Right cardiac atrium (tissue), 5 donors: Measurements from ENCODE around the gene PAX2. TPM values are rescaled to one million over a fixed set of nuclear protein-coding genes. Genes with fewer than 3 reads are reported as not detected.
"Not testable (repeated sequence)": the region's sequence is repeated elsewhere in the genome, so short reads cannot be mapped to it uniquely, and the experiment has no call there.

Experiments used
- ATAC-seq, 2 donors: fragments of 200-7000 bp; cut with Tn5 transposase; one replicate each; pipeline versions ENCODE4 v1.8.0 to v1.9.1; 2020; ENCODE audit warnings: moderate library complexity in 2 of 2, mild to moderate bottlenecking in 1 of 2
- DNase-seq, 3 donors: peaks; one replicate each; pipeline ENCODE4 v3.0.0-alpha.2; 2020
- H3K27ac ChIP-seq: one replicate; pipeline ENCODE4 v1.5.1; 2013; ENCODE audit warnings: mild to moderate bottlenecking, low read length, control low read depth, moderate library complexity
- H3K27me3 ChIP-seq: one replicate; pipeline ENCODE4 v1.6.1; 2013; ENCODE audit not compliant: control insufficient read depth, insufficient read depth
- H3K4me1 ChIP-seq: one replicate; pipeline ENCODE4 v1.6.1; 2013; ENCODE audit warnings: low read length; ENCODE audit not compliant: control insufficient read depth, insufficient read depth
- H3K4me3 ChIP-seq: one replicate; pipeline ENCODE4 v1.5.1; 2013; ENCODE audit warnings: low read length, control low read depth
- H3K9me3 ChIP-seq: one replicate; pipeline ENCODE4 v1.6.1; 2013; ENCODE audit warnings: low read length; ENCODE audit not compliant: control insufficient read depth
- WGBS: extraction: QIAGEN DNeasy Blood & Tissue Kit; methylation state at CpG from one replicate; pipeline ENCODE4 v1.1.7; 2013; 5-methylcytosine and 5-hydroxymethylcytosine counted together
- intact Hi-C, 4 donors: fragments of 100-400 bp; cut with DNase I; formaldehyde crosslinking; loops; one replicate each; pipeline versions ENCODE4 v1.11.0 to v1.14.0; 2022 to 2023
- long read RNA-seq, 4 donors: library from polyadenylated mRNA; unstranded; transcript quantifications; one replicate each; pipeline ENCODE4 v2.0.0, GENCODE V29; 2020 to 2021
- polyA plus RNA-seq: library from polyadenylated mRNA; stranded (reverse); fragments of 200-250 nt; gene quantifications from one replicate; pipeline ENCODE4 v1.2.3, GENCODE V29; 2013
- total RNA-seq, 4 donors: library from RNA; stranded (reverse); fragmentation: NEBNext Ultra II Directional; extraction: Animal tissue kit (Norgen Biotek cat#: 25700); gene quantifications; one replicate each; pipeline ENCODE4 v1.2.1, GENCODE V29; 2021
- donor health status: healthy with polysubstance abuse.
- donor health status: DM: no; HTN: yes; CAD: no.
- donor health status: DM: no; HTN: no; CAD: no.
- donor health status: DM: no; HTN: yes; CAD: no; lungs with severe emphysema.
- donor health status: DM: yes; HTN: yes; CAD: no.

Gene PAX2
- total RNA-seq (not detected), polyA plus RNA-seq (not detected)
- long read RNA-seq, donor 1, result 0 reads
- long read RNA-seq, donor 2, result 0 reads
- long read RNA-seq, donor 3, result 0 reads
- long read RNA-seq, donor 4, result 0 reads

DNA sequence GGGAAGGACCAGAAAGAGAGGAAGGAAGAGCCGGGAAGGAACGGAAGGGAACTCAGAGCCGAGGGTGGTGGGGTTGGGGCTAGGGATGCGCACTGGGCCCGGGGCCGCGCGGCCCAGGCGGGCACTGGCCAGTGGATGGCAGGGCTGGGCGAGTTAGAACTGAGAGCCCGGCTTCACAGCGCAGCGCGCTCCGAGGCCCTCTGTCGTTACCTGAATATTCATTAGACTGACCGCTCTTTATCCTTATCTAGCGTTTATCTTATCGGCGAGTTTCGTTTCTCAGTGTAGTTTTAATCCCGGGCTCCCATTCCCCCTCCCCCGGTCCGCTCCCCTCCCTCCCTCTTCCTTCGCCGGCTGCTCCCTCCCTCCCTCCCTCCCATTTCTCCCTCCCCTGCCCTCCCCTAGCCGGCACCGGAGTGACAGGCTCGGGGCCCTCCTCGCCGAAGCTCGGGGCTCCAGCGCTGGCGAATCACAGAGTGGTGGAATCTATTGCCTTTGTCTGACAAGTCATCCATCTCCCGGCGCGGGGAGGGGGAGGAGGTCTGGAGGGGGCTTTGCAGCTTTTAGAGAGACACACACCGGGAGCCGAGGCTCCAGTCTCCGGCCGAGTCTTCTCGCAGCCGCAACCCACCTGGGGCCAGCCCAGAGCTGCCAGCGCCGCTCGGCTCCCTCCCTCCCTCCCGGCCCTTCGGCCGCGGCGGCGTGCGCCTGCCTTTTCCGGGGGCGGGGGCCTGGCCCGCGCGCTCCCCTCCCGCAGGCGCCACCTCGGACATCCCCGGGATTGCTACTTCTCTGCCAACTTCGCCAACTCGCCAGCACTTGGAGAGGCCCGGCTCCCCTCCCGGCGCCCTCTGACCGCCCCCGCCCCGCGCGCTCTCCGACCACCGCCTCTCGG is at the start of gene PAX2:
Gene PAX2 (plus strand): TSS at position 596 of the 895 bp plus-strand sequence. CDS start 679 bp downstream, outside the sequence.
- H3K27ac ChIP-seq, result no peak within 1 kb of the TSS
- intact Hi-C loops, result no loop called here
- no peaks in the 10 kb centered on the region for H3K9me3 ChIP-seq
- ATAC-seq, result no peak
- DNase-seq, result no peak
- 1% methylated on average over 75 of the region's 75 CpGs for WGBS
- H3K4me1 ChIP-seq, result no peaks in the 10 kb centered on the region
- H3K27me3 ChIP-seq, result no peaks in the 10 kb centered on the region
- H3K4me3 ChIP-seq, result peak within 1 kb of the TSS; percentile 37

- intact Hi-C loops, result no loop called here
- DNase-seq, result no peak
- Histone ChIP-seq H3K4me3 (no peak overlapping the region), H3K4me1 (no peaks in the 10 kb centered on the region), H3K27ac (no peak overlapping the region), H3K9me3 (no peaks in the 10 kb centered on the region), H3K27me3 (no peaks in the 10 kb centered on the region)
- no peak for ATAC-seq
- WGBS, result 56% methylated on average over 2 of the region's 2 CpGs
Measured at GRCh38 chr10:100696477-100696901, 48.9 kb upstream of the PAX2 start.

DNA sequence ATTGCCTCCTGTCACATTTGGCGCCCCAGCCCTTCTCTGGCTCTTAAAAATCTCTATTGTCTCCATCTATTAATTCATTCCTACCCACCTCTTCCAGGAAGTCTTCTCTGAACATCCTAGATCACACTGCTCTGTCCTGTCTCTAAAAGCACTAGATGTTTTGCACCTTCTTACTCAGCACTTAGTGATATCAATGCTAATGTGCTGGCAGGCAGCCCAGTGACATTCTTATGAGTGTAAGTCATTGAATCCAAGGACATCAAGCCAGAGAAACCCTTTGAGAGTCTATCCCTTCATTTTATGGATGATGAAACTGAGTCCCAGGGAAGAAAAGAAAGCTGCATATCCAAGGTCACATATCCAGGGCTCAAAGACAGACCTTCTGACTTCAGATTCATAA is 48.3 kb upstream of the PAX2 start:
- Histone ChIP-seq H3K9me3 (no peaks in the 10 kb centered on the region), H3K27ac (no peak overlapping the region), H3K4me1 (no peaks in the 10 kb centered on the region), H3K27me3 (no peaks in the 10 kb centered on the region), H3K4me3 (no peak overlapping the region)
- DNase-seq (no peak), ATAC-seq (no peak)
- intact Hi-C loops, result no loop called here
- 70% methylated on average over 1 of the region's 1 CpG for WGBS

DNA sequence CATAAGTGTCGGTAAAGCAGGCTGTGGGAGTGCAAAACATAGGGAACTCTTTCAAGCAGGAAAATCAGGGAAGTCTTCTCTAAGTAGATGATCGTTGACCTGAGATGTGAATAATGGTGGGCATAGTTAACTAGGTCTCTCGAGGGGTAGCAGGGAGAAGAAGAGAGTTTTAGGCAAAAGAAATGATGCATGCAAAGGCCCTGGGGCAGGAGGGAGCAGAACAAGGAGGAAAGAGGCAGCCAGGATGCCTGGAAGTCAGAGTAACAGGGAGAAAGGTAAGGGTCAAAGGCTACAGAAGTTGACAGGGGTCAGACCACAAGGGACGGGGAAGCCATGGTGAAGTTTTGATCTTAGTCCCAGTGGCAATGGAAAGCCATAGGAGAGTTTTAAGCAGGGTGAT is 47.8 kb upstream of the PAX2 start:
- no peak for DNase-seq
- H3K27me3 ChIP-seq, result no peaks in the 10 kb centered on the region
- H3K27ac ChIP-seq, result no peak overlapping the region
- H3K4me3 ChIP-seq, result no peak overlapping the region
- no peaks in the 10 kb centered on the region for H3K9me3 ChIP-seq
- intact Hi-C loops, result no loop called here
- ATAC-seq, result no peak
- WGBS, result 68% methylated on average over 4 of the region's 4 CpGs
- no peaks in the 10 kb centered on the region for H3K4me1 ChIP-seq

GRCh38 chr10:100701704-100702103 is 43.7 kb upstream of the PAX2 start:
- WGBS, result 93% methylated on average over 1 of the region's 2 CpGs
- H3K4me3 ChIP-seq, ATAC-seq, H3K27ac ChIP-seq, intact Hi-C loops, DNase-seq, H3K9me3 ChIP-seq, H3K4me1 ChIP-seq, H3K27me3 ChIP-seq: not testable (repeated sequence)

- no peak for DNase-seq
- H3K4me3 ChIP-seq, result no peak overlapping the region
- no peak overlapping the region for H3K27ac ChIP-seq
- ATAC-seq, result no peak
- H3K4me1 ChIP-seq, result no peaks in the 10 kb centered on the region
- no peaks in the 10 kb centered on the region for H3K9me3 ChIP-seq
- 82% methylated on average over 9 of the region's 9 CpGs for WGBS
- intact Hi-C loops, result no loop called here
- no peaks in the 10 kb centered on the region for H3K27me3 ChIP-seq
Measured at GRCh38 chr10:100705139-100705538, 40.2 kb upstream of the PAX2 start.

DNA sequence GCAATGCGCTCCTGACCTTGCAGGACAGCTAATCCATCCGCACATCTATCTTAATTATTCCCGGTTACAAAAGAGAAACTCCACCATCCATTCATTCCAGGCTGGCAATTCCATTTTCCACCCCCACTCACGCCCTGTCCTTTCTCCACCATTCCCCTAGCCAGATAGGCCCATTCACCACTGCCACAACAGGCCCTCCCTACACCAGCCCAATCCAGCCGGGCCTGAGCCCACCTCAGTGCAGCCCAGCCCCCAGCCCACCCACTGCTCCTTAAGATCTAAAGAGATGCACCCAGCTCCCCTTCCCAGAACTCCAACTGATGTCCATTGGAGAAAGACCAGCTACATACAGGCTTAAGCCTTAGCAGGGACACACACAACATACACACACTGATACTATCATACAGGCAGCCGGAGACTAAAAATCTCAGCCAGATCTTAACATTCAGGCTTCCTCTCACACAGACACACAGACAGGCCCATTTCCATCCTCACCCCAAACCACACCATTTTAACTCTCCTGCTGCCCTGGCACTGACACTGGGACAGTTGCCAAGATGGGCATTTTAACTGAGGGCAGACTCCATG is 38.0 kb upstream of the PAX2 start:
- Histone ChIP-seq H3K9me3 (no peaks in the 10 kb centered on the region), H3K4me3 (no peak overlapping the region), H3K27ac (no peak overlapping the region), H3K4me1 (no peaks in the 10 kb centered on the region), H3K27me3 (no peaks in the 10 kb centered on the region)
- ATAC-seq, result no peak
- 73% methylated on average over 6 of the region's 6 CpGs for WGBS
- intact Hi-C loops, result no loop called here
- DNase-seq, result no peak

DNA sequence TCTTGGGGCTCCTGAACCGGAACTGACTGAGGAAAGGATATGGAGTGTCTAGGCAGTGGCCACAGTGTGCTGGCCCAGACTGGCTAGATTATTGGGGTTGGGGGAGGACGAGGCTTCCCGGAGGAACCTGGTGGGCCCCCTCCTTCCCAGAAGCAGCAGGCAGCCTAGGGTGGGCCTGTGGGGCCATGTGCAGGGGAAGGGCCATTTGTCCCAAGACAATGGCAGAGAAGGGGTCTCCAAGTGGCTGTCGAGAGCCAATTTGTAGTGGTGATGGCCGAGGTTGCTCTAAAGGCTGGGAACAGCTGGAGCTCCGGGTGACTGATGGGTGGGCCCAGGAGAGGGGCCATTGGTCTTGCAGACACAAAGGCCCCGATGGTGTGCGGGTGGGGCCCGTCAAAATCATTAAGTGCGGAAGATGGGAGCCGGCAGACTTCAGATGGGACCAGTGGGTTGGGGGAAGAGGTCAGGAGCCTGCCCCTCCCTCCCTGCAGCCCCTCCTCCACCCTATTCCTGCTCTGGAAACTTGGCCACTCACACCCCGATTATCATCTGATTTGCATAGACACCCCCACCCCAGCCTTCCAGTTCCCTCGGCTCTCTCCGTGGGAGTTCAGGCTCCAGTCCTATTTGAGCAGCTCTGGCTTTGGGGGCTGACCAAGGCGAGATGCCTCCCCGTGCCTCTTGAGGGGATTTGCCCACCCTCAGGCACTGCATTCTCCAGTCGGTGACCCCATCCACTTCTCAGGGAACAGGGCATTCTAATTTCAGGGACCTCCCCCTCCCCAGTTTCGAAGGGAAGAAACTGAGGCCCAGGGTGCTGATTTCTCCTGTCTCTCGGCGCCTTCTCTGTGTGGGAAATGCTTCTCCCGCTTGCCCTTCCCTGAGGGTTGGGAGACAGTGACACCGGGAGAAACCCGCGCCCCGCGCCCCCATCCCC is 36.0 kb upstream of the PAX2 start:
- no peak for ATAC-seq
- no peak overlapping the region for H3K4me3 ChIP-seq
- no peaks in the 10 kb centered on the region for H3K27me3 ChIP-seq
- no peaks in the 10 kb centered on the region for H3K4me1 ChIP-seq
- WGBS, result 9% methylated on average over 26 of the region's 26 CpGs
- intact Hi-C loops, result no loop called here
- no peak overlapping the region for H3K27ac ChIP-seq
- H3K9me3 ChIP-seq, result no peaks in the 10 kb centered on the region
- no peak for DNase-seq

DNA sequence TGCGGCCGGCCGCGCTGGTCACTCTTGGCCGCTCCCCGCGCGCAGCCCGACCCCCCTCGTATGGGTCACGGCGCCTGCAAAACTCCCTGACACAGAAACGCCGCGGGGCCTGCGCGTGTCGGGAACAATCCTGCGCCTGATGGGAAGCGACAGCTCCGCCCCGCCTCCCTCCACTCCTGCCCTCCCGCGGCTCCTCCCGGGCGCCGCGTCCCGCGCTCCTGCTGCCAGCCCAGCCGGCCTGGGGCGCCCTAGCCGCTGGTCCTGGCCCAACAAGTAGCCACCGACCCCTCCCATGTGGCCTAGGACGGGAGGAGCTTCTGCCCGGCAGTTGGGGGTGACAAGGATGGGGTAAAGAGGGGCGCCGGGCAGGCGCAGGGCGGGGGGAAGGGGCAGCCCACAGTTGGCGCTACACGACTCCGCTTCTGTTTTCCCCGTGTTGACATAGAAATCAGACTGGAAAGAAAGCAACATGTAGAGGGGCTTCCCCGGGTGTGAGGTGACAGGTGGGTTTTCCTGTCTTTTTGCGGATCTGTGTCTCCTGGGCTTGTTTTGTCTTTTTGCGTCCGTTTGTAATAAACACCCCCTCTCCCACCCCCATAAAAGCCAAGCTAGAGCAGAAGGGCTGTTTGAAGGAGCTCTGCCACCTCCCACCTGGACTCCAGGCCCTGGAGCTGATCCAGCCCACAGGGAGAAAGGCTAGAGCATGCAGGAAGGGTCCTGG is 35.1 kb upstream of the PAX2 start:
- peak in 1 of 2 donors; percentile 18 for ATAC-seq
- Histone ChIP-seq H3K9me3 (no peaks in the 10 kb centered on the region), H3K4me3 (no peak overlapping the region), H3K27me3 (no peaks in the 10 kb centered on the region), H3K4me1 (no peaks in the 10 kb centered on the region), H3K27ac (no peak overlapping the region)
- 3% methylated on average over 48 of the region's 48 CpGs for WGBS
- no peak for DNase-seq
- intact Hi-C loops, result no loop called here

DNA sequence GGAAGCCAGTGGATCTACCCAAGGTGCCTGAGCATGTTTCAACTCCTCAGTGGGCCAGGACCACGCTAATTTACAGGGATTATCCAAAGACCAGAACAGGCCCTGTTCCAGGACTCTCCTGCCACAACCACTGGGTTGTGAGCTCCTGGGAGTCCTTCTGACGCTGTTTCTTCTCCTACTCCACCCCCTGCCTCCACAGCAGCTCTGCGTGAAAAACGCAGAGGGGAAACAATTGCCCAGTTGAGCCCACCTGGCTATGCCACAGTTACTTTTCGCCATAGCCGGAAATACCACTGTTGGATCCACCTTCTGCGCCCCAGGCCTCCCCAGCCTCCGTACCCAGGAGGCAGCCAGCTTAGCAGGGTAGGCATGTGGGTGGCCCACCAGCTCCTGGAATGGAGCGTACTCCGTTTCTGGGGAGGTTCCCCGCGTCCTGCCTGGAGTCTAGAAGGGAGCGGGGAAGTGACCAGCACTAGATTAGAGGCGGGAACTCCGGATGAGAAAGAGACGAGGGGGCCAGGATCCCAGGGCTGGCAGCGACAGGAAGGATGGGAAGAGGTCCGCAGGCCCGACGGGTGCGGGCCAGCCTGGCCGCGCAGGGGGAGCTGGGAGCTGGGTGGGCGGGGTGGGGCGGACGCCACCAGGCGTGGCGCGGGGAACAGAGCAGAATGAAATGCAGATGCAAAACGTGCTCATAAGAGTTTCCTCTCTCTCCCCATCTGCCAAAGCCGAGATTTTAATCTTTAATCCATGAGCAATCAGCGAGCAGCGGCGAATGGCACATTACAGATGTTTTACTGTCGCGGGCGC is 32.1 kb upstream of the PAX2 start:
- H3K4me1 ChIP-seq, result no peaks in the 10 kb centered on the region
- no peaks in the 10 kb centered on the region for H3K9me3 ChIP-seq
- peaks cover 4% of the 10 kb centered on the region for H3K27me3 ChIP-seq
- no peak overlapping the region for H3K27ac ChIP-seq
- peak overlapping the region; percentile 19 for H3K4me3 ChIP-seq
- ATAC-seq (no peak), DNase-seq (no peak)
- 5% methylated on average over 37 of the region's 37 CpGs for WGBS
- intact Hi-C loops, result no loop called here
